Left lung (tissue), 10 donors: ENCODE data around the gene KIAA1217. TPM values are rescaled to one million over a fixed set of nuclear protein-coding genes. Genes with fewer than 3 reads are reported as not detected.
A peak's percentile ranks its signal among the peaks of the same experiment; 100 is the strongest.

Source experiments
- ATAC-seq: fragments of 200-7000 bp; cut with Tn5 transposase; one replicate; pipeline ENCODE4 v1.9.1; 2020; ENCODE audit warnings: moderate library complexity
- DNase-seq, 4 donors: peaks; one replicate each; pipeline ENCODE4 v3.0.0-alpha.2; 2013 to 2020
- H3K27ac ChIP-seq, 2 donors: fragments of 200-600 bp; sonication (generic) in 1 of 2; one replicate each; pipeline versions ENCODE4 v1.5.0 to v1.8.0; 2020 to 2021
- H3K27me3 ChIP-seq, 2 donors: fragments of 200-600 bp; sonication (generic) in 1 of 2; one replicate each; pipeline versions ENCODE4 v1.5.0 to v1.8.0; 2020 to 2021
- H3K36me3 ChIP-seq, 2 donors: fragments of 200-600 bp; sonication (generic) in 1 of 2; one replicate each; pipeline versions ENCODE4 v1.5.0 to v1.8.0; 2020 to 2021
- H3K4me1 ChIP-seq, 2 donors: fragments of 200-600 bp; one replicate each; pipeline ENCODE4 v1.8.0; 2021
- H3K4me3 ChIP-seq, 2 donors: fragments of 200-600 bp; sonication (generic) in 1 of 2; one replicate each; pipeline versions ENCODE4 v1.5.0 to v1.8.0; 2020 to 2021; ENCODE audit warnings: mild to moderate bottlenecking in 1 of 2
- H3K9me3 ChIP-seq, 2 donors: fragments of 200-600 bp; sonication (generic) in 1 of 2; one replicate each; pipeline versions ENCODE4 v1.5.0 to v1.8.0; 2020 to 2021
- CTCF ChIP-seq, 2 donors: fragments of 200-600 bp; sonication (generic) in 1 of 2; IDR thresholded peaks; one replicate each; pipeline versions ENCODE4 v1.5.0 to v1.8.0; 2021; ENCODE audit warnings: antibody characterized with exemption in 2 of 2
- intact Hi-C, 2 donors: fragments of 100-400 bp; cut with DNase I; formaldehyde crosslinking; loops; one replicate each; pipeline versions ENCODE4 v1.11.2 to v1.14.2; 2022
- polyA plus RNA-seq, 6 donors: library from polyadenylated mRNA; unstranded; fragments of 120-200 nt; gene quantifications; one replicate each; pipeline ENCODE4 v1.2.1, GENCODE V29; 2013; ENCODE audit not compliant: insufficient read length in 6 of 6
- total RNA-seq, 2 donors: library from RNA; stranded (reverse); fragmentation: NEBNext Ultra II Directional; extraction: Animal tissue kit (Norgen Biotek cat#: 25700); gene quantifications; one replicate each; pipeline ENCODE4 v1.2.1, GENCODE V29; 2021
- donor health status: DM: no; HTN: yes; CAD: no.
- donor health status: DM: no; HTN: no; CAD: no.

The KIAA1217 gene
- total and polyA plus RNA-seq, 8 donors: 28.3 to 69.1 (median 60.4) TPM

- intact Hi-C loops: no loop called here
- no peak overlapping the region for H3K27ac ChIP-seq
These were observed 176.0 kb downstream of the KIAA1217 start for GRCh38 chr10:24384954-24385353.

GRCh38 chr10:24385776-24386175 lies 176.8 kb downstream of the KIAA1217 start:
- H3K9me3 ChIP-seq: no peaks in the 10 kb centered on the region
- intact Hi-C loops: no loop called here
- H3K27ac ChIP-seq: no peak overlapping the region
- H3K4me1 ChIP-seq: peaks cover 0 to 18% of the 10 kb centered on the region in 2 donors
- H3K36me3 ChIP-seq: no peaks in the 10 kb centered on the region
- TF ChIP-seq CTCF (IDR thresholded peaks at IDR 0.05): no peak
- ATAC-seq: no peak
- no peaks in the 10 kb centered on the region for H3K27me3 ChIP-seq
- DNase-seq: no peak
- H3K4me3 ChIP-seq: no peak overlapping the region

More at GRCh38 chr10:24384954-24385353, 176.0 kb downstream of the KIAA1217 start:
- no peaks in the 10 kb centered on the region for H3K36me3 ChIP-seq
- H3K9me3 ChIP-seq: no peaks in the 10 kb centered on the region
- DNase-seq: peak in 1 of 4 donors; percentile 36
- H3K27me3 ChIP-seq: no peaks in the 10 kb centered on the region
- no peak overlapping the region for H3K4me3 ChIP-seq
- peak; percentile 33 for ATAC-seq
- TF ChIP-seq CTCF (IDR thresholded peaks at IDR 0.05): no peak
- peaks cover 0 to 18% of the 10 kb centered on the region in 2 donors for H3K4me1 ChIP-seq

- no peak for DNase-seq
- no peak for TF ChIP-seq CTCF (IDR thresholded peaks at IDR 0.05)
- intact Hi-C loops: no loop called here
These were observed 181.3 kb downstream of the KIAA1217 start for GRCh38 chr10:24390146-24390700.

GRCh38 chr10:24390746-24391145 lies 181.8 kb downstream of the KIAA1217 start:
- no peak overlapping the region for H3K4me3 ChIP-seq
- H3K27ac ChIP-seq: no peak overlapping the region
- ATAC-seq (no peak), DNase-seq (no peak)
- intact Hi-C loops: no loop called here
- H3K9me3 ChIP-seq: no peaks in the 10 kb centered on the region
- no peaks in the 10 kb centered on the region for H3K4me1 ChIP-seq
- TF ChIP-seq CTCF (IDR thresholded peaks at IDR 0.05): no peak
- no peaks in the 10 kb centered on the region for H3K27me3 ChIP-seq
- H3K36me3 ChIP-seq: no peaks in the 10 kb centered on the region

More at GRCh38 chr10:24390146-24390700, 181.3 kb downstream of the KIAA1217 start:
- H3K9me3 ChIP-seq: no peaks in the 10 kb centered on the region
- no peaks in the 10 kb centered on the region for H3K4me1 ChIP-seq
- no peaks in the 10 kb centered on the region for H3K27me3 ChIP-seq
- no peak for ATAC-seq
- no peaks in the 10 kb centered on the region for H3K36me3 ChIP-seq
- no peak overlapping the region for H3K27ac ChIP-seq
- no peak overlapping the region for H3K4me3 ChIP-seq

GRCh38 chr10:24393201-24393600 lies 184.3 kb downstream of the KIAA1217 start:
- ATAC-seq: no peak

More at GRCh38 chr10:24393201-24393600, 184.3 kb downstream of the KIAA1217 start:
- no peak overlapping the region for H3K27ac ChIP-seq
- DNase-seq: no peak
- H3K27me3 ChIP-seq: no peaks in the 10 kb centered on the region
- H3K4me1 ChIP-seq: no peaks in the 10 kb centered on the region
- no peak for TF ChIP-seq CTCF (IDR thresholded peaks at IDR 0.05)
- no peaks in the 10 kb centered on the region for H3K9me3 ChIP-seq
- no peaks in the 10 kb centered on the region for H3K36me3 ChIP-seq
- intact Hi-C loops: no loop called here
- H3K4me3 ChIP-seq: no peak overlapping the region
